ENCODE measurements around the gene ASPA. TPM values are rescaled to one million over a fixed set of nuclear protein-coding genes. Genes with fewer than 3 reads are reported as not detected.

Gene ASPA
- not detected in 5 replicates for total RNA-seq (2022; extraction: Qiagen RNA extraction; ENCODE audit: low read depth)

DNA sequence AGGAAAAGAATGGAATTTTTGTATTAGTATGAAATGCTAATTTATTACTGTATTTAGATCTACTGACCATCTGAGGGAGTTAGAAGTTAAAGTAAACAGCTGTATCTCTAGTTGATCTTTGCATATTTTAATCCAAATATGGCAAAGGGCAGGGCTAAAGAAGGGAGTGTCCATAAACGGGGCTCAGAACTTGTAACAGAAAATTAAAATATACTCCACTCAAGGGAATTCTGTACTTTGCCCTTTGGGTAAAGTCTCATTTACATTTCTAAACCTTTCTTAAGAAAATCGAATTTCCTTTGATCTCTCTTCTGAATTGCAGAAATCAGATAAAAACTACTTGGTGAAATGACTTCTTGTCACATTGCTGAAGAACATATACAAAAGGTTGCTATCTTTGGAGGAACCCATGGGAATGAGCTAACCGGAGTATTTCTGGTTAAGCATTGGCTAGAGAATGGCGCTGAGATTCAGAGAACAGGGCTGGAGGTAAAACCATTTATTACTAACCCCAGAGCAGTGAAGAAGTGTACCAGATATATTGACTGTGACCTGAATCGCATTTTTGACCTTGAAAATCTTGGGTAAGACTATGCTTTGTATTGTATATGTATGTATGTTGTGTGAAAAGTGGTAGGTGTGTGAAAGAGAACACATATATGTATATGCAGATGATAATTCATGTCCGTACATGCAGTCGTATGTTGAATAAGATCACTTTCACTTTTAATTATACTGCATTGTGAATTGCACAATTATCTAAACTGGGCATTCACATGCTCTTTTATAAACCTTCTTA, at the start of gene ASPA:
TSS of gene ASPA (plus strand) at position 186 of the 799 bp plus-strand sequence. CDS start at position 349, 163 bp downstream.

DNA sequence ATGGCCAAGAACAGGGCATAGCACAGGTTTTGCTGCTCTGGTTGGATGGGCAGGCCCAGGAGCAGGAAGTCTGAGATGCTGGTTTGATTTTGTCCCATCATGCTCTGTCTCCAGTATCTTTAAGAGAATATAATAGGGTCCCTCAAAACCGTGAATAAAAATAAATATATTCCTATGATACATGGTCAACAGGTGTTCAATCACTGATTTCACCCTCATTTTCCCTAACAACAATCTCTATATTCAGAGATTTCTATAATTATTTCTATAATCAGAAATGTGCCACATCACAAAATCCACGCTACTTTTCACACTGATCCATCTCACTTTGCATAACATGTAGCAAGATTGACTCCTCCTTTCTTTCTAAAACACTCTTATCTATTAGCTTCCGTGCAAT, 42.1 kb upstream of the ASPA start, which contains the start of gene OR1E2:
TSS of gene OR1E2 (minus strand) at position 101 of the 400 bp plus-strand sequence. CDS start at position 101, 0 bp downstream.

DNA sequence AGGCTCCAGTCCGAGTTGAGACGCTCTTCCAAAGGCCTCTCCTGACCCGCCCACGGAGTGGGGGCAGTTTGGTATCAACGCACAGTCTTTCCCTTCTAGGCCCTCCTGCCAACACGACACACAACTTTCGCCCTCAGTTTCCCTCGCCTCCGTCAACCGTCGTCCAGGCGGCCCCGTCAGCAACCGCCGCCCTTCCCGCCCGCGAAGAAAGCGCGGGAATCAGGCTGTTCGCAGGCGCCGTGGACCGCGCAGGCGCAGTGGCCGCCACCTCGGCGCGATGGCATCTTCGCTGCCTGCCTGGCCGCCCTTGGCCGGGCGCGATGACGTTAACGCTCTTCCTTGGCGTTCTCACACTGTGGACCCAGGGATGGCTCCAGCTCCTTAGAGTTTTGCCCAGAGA, 4.2 kb upstream of the ASPA start, which contains the start of gene SPATA22:
TSS of gene SPATA22 (minus strand) at position 221 of the 400 bp plus-strand sequence. CDS start 2,494 bp downstream, outside the sequence.

Other genes starting within 250 kb of the ASPA start
- not detected in 5 replicates for gene OR3A1, start 177.6 kb upstream of the ASPA start, total RNA-seq (2022; extraction: Qiagen RNA extraction; ENCODE audit: low read depth)
- not detected in 5 replicates for gene OR3A2, start 89.7 kb upstream of the ASPA start, total RNA-seq (2022; extraction: Qiagen RNA extraction; ENCODE audit: low read depth)
- not detected in 5 replicates for gene OR1E1, start 77.6 kb upstream of the ASPA start, total RNA-seq (2022; extraction: Qiagen RNA extraction; ENCODE audit: low read depth)
- not detected in 5 replicates for gene OR3A3, start 64.6 kb upstream of the ASPA start, total RNA-seq (2022; extraction: Qiagen RNA extraction; ENCODE audit: low read depth)
- gene OR1E2, start 42.2 kb upstream of the ASPA start, total RNA-seq (2022; extraction: Qiagen RNA extraction; ENCODE audit: low read depth): not detected in 5 replicates
- gene SPATA22, start 4.2 kb upstream of the ASPA start, total RNA-seq (2022; extraction: Qiagen RNA extraction; ENCODE audit: low read depth): not detected in 5 replicates
- 0.25 to 0.37 TPM (median 0.29 TPM) in 5 replicates for gene TRPV3, start 81.8 kb downstream of the ASPA start, total RNA-seq (2022; extraction: Qiagen RNA extraction; ENCODE audit: low read depth)
- 3.9 to 5.0 TPM (median 4.1 TPM) in 5 replicates for gene TRPV1, start 133.4 kb downstream of the ASPA start, total RNA-seq (2022; extraction: Qiagen RNA extraction; ENCODE audit: low read depth)
- 13.3 to 17.9 TPM (median 16.1 TPM) in 5 replicates for gene SHPK, start 160.3 kb downstream of the ASPA start, total RNA-seq (2022; extraction: Qiagen RNA extraction; ENCODE audit: low read depth)
- gene CTNS, start 160.8 kb downstream of the ASPA start, total RNA-seq (2022; extraction: Qiagen RNA extraction; ENCODE audit: low read depth): 11.7 to 14.5 TPM (median 12.8 TPM) in 5 replicates
- gene TAX1BP3, start 192.6 kb downstream of the ASPA start, total RNA-seq (2022; extraction: Qiagen RNA extraction; ENCODE audit: low read depth): 289 to 350 TPM (median 334 TPM) in 5 replicates
- 139 to 167 TPM (median 157 TPM) in 5 replicates for gene EMC6, start 192.8 kb downstream of the ASPA start, total RNA-seq (2022; extraction: Qiagen RNA extraction; ENCODE audit: low read depth)
- gene P2RX5, start 220.2 kb downstream of the ASPA start, total RNA-seq (2022; extraction: Qiagen RNA extraction; ENCODE audit: low read depth): 19.1 to 27.4 TPM (median 24.0 TPM) in 5 replicates
- 12.9 to 15.5 TPM (median 13.7 TPM) in 5 replicates for gene HASPIN, start 247.9 kb downstream of the ASPA start, total RNA-seq (2022; extraction: Qiagen RNA extraction; ENCODE audit: low read depth)